H1 (cell line): ENCODE measurements around the gene PLTP. TPM values are rescaled to one million over a fixed set of nuclear protein-coding genes. Genes with fewer than 3 reads are reported as not detected.

ENCODE experiments used
- BCL11A ChIP-seq, 2 experiments: IDR thresholded peaks; one replicate each; pipeline ENCODE4 v1.6.1; 2011; ENCODE audit warnings: low read depth in 2 of 2, low read length in 2 of 2, mild to moderate bottlenecking in 2 of 2
- CHD2 ChIP-seq: IDR thresholded peaks from 2 replicates; pipeline ENCODE4 v1.6.1; 2012; ENCODE audit warnings: low read length, improper control_type of control experiment
- HDAC2 ChIP-seq, 2 experiments: fragments of 300-600 bp in 1 of 2; sonication (generic) in 1 of 2; IDR thresholded peaks; 2 replicates each; pipeline ENCODE4 v1.6.1; 2011 to 2012; ENCODE audit warnings: low read depth in 2 of 2, low read length in 2 of 2, mild to moderate bottlenecking in 2 of 2, moderate library complexity in 2 of 2, borderline replicate concordance in 1 of 2, inconsistent platforms in 1 of 2
- HDAC6 ChIP-seq: IDR thresholded peaks from one replicate; pipeline ENCODE4 v1.7.1; 2012; ENCODE audit warnings: low read depth, mild to moderate bottlenecking, inconsistent platforms, low read length, moderate library complexity
- MAFK ChIP-seq: IDR thresholded peaks from 2 replicates; pipeline ENCODE4 v1.6.1; 2012; ENCODE audit warnings: low read depth, mild to moderate bottlenecking, improper control_type of control experiment, low read length
- MAX ChIP-seq: IDR thresholded peaks from 2 replicates; pipeline ENCODE4 v1.6.1; 2012; ENCODE audit warnings: inconsistent platforms
- POU5F1 ChIP-seq: IDR thresholded peaks from 2 replicates; pipeline ENCODE4 v1.6.1; 2011; ENCODE audit warnings: low read depth, mild to moderate bottlenecking, low read length, moderate library complexity
- SAP30 ChIP-seq: fragments of 300-600 bp; sonication (generic); IDR thresholded peaks from 2 replicates; pipeline ENCODE4 v1.7.1; 2012; ENCODE audit warnings: low read length, moderate library complexity, mild to moderate bottlenecking, inconsistent platforms; ENCODE audit not compliant: insufficient read depth, insufficient replicate concordance
- SIX5 ChIP-seq: IDR thresholded peaks from 2 replicates; pipeline ENCODE4 v1.6.1; 2011; ENCODE audit warnings: mild to moderate bottlenecking, low read depth, low read length
- TBP ChIP-seq: IDR thresholded peaks from 2 replicates; pipeline ENCODE4 v1.6.1; 2011; ENCODE audit warnings: low read depth, low read length, improper control_type of control experiment
- polyA plus RNA-seq, 7 experiments: library from polyadenylated mRNA; depleted of rRNA in 3 of 7; stranded (reverse) in 5 of 7; unstranded in 2 of 7; fragments of >200 nt in 5 of 7; fragments of 200-250 nt in 2 of 7; gene quantifications; 1 replicate in 5 of 7; 2 replicates in 1 of 7; 4 replicates in 1 of 7; pipeline versions ENCODE4 v1.2.1 to v1.2.3, GENCODE V29; 2011 to 2013; ENCODE audit warnings: missing spikeins in 2 of 7, mixed read lengths in 2 of 7
- total RNA-seq: library from RNA; stranded (reverse); fragmentation: NEBNext Ultra II Directional; extraction: Animal tissue kit (Norgen Biotek cat#: 25700); gene quantifications from 2 replicates; pipeline ENCODE4 v1.2.1, GENCODE V29; 2021

Gene PLTP
- total and polyA plus RNA-seq, 2 of the 8 experiments (the other 6 are each of a cell fraction or from before 2014, with no cell fraction given) = 120 to 194 TPM

- no peak for TF ChIP-seq SAP30
- no peak for TF ChIP-seq HDAC2 (IDR thresholded peaks at IDR 0.05; ENCODE audit: borderline replicate concordance in 1 of 2, low read depth in 2 of 2, low read length in 2 of 2)
- TF ChIP-seq MAFK = no peak
- no peak for TF ChIP-seq CHD2
- no peak for TF ChIP-seq BCL11A (IDR thresholded peaks at IDR 0.05; ENCODE audit: low read depth in 2 of 2, low read length in 2 of 2)
- no peak for TF ChIP-seq HDAC6
- no peak for TF ChIP-seq MAX
- no peak for TF ChIP-seq POU5F1
- TF ChIP-seq TBP = no peak
- no peak for TF ChIP-seq SIX5
These were observed 38.4 kb downstream of the PLTP start (continued) for GRCh38 chr20:45873409-45874103.
